ENCODE data around the gene UTP25.

Gene UTP25

DNA sequence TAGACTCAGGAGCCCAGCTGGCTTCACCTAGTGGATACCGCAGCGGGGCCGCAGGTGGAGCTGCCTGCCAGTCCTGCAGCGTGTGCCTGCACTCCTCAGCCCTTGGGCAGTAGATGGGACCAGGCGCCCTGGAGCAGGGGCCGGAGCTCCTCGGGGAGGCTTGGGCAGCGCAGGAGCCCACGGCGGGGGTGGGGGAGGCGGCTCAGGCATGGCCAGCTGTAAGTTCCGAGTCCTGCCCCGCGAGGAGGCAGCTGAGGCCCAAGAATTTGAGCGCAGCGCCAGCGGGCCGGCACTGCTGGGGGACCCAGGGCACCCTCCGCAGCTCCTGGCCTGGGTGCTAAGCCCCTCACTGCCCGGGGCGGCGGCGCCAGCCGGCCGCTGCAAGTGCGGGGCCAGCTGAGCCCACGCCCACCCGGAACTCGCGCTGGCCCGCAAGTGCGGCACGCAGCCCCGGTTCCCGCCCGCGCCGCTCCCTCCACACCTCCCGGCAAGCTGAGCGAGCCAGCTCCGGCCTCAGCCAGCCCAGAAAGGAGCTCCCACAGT is 30.9 kb downstream of the UTP25 start:
- in situ Hi-C loops (cut with MboI; ENCODE audit: low pct_unique_long_range_greater_than_20kb, low sequenced_read_pairs, unreplicated experiment): loop anchor here (25.0 kb wide), 2 partner anchors 129 to 454 kb away; no protein-coding TSS in a partner anchor
- TF ChIP-seq, protein P1, sequence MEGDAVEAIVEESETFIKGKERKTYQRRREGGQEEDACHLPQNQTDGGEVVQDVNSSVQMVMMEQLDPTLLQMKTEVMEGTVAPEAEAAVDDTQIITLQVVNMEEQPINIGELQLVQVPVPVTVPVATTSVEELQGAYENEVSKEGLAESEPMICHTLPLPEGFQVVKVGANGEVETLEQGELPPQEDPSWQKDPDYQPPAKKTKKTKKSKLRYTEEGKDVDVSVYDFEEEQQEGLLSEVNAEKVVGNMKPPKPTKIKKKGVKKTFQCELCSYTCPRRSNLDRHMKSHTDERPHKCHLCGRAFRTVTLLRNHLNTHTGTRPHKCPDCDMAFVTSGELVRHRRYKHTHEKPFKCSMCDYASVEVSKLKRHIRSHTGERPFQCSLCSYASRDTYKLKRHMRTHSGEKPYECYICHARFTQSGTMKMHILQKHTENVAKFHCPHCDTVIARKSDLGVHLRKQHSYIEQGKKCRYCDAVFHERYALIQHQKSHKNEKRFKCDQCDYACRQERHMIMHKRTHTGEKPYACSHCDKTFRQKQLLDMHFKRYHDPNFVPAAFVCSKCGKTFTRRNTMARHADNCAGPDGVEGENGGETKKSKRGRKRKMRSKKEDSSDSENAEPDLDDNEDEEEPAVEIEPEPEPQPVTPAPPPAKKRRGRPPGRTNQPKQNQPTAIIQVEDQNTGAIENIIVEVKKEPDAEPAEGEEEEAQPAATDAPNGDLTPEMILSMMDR (IDR thresholded peaks at IDR 0.05; ENCODE audit: extremely low read depth, insufficient read depth, missing control alignments): no peak

DNA sequence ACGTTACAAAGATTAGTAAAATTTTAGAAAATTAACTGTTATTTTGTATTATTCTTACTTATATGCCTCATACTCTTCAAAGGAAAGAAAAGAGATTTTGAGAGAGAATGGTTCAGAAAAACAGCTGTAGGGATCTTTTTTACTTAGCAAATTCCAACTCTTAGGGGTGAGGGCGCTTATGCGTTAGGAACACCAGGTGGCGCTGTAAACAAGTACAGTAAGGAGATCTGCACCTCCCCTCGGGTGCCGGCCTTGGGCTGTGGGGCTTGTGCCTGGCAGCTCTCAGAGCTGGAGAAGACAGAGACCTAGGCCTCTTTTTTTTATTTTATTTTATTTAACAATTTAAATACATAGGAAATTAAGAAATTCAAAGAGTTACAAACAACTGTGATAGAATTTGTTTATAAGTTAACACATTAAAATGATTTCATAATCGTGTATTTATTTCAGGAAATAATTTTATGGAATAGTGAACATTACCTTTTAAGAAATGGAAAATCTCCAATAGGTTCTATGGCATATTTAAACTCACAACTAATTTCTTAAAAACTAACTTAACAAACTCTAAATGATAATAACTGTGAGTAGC is 32.6 kb downstream of the UTP25 start:
- TF ChIP-seq, protein P1 (IDR thresholded peaks at IDR 0.05; ENCODE audit: extremely low read depth, insufficient read depth, missing control alignments): peak; percentile 90
- peak; percentile 87 for DNase-seq (ENCODE audit: low spot score)
- in situ Hi-C loops (cut with MboI; ENCODE audit: low pct_unique_long_range_greater_than_20kb, low sequenced_read_pairs, unreplicated experiment): loop anchor here (25.0 kb wide), 2 partner anchors 127 to 452 kb away; no protein-coding TSS in a partner anchor

More for the DNA sequence above, 30.9 kb downstream of the UTP25 start:
- no peak for DNase-seq (ENCODE audit: low spot score)

DNA sequence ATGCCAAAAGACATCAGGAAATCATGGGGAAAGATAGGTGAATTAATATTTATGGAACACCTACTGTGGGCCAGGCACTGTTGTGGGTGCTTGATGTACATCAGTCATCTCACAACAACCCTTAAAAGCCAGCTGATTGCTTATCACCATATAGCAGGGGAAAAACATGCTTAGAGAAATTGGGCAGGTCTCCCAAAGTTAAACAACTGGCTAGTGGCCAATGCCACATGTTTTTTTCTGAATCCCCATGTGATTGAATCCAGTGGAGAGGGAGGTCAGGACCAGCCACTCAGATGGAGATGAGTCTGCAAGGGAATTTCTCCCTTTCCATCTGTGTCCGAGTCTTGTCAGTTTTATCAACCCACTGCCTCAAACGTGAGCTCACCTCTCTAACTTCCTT is 33.5 kb downstream of the UTP25 start:
- in situ Hi-C loops (cut with MboI; ENCODE audit: low pct_unique_long_range_greater_than_20kb, low sequenced_read_pairs, unreplicated experiment): loop anchor here (25.0 kb wide), 2 partner anchors 126 to 451 kb away; no protein-coding TSS in a partner anchor
- no peak for DNase-seq (ENCODE audit: low spot score)
- TF ChIP-seq, protein P1 (IDR thresholded peaks at IDR 0.05; ENCODE audit: extremely low read depth, insufficient read depth, missing control alignments): no peak

DNA sequence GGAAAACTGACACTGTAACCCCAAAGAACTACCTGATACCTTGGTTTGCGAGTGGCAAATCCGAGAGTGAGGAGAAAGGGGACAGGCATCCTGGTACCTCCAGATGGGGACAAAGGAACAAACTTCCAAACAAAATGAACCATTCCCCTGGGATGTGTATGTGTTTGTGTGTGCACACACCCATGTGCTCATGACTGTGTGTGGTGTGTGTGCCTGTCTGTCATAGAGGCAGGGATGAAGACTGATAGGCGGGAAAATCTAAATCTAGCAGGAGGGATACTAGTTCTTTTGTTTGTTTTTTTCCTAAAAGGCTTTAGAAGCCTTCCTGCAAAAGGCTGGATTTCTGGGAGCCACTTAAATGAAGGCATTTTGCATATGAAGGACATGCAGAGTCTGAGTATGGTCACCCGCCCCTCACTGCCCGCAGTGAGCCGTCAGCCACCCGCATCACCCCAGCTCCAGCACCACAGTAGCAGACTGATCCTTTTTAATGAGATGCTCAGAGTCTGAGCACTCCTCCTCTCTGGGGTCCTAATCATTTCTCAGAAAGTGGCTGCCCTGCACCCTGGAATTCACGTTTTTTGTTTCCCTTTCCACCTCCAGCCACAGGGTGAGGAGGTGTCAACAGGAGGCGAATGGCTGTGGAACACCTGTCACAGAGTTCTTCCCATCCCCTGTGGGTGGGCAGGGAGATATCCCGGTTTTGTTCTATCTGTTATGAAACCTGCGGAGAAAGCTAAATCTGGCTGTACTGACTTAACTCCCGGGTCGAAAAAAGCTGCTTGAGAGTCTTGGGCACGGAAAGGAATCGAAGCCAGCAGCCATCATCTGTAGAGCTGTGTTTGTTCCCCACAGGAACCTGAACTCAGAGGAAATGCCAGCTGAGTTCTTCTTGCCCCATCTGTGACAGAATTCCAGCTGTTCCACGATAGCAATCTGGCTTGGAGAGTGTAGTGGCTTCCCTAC is 34.9 kb downstream of the UTP25 start:
- in situ Hi-C loops (cut with MboI; ENCODE audit: low pct_unique_long_range_greater_than_20kb, low sequenced_read_pairs, unreplicated experiment): loop anchor here (25.0 kb wide), 2 partner anchors 125 to 450 kb away; no protein-coding TSS in a partner anchor
- no peak for DNase-seq (ENCODE audit: low spot score)
- TF ChIP-seq, protein P1 (IDR thresholded peaks at IDR 0.05; ENCODE audit: extremely low read depth, insufficient read depth, missing control alignments): no peak

DNA sequence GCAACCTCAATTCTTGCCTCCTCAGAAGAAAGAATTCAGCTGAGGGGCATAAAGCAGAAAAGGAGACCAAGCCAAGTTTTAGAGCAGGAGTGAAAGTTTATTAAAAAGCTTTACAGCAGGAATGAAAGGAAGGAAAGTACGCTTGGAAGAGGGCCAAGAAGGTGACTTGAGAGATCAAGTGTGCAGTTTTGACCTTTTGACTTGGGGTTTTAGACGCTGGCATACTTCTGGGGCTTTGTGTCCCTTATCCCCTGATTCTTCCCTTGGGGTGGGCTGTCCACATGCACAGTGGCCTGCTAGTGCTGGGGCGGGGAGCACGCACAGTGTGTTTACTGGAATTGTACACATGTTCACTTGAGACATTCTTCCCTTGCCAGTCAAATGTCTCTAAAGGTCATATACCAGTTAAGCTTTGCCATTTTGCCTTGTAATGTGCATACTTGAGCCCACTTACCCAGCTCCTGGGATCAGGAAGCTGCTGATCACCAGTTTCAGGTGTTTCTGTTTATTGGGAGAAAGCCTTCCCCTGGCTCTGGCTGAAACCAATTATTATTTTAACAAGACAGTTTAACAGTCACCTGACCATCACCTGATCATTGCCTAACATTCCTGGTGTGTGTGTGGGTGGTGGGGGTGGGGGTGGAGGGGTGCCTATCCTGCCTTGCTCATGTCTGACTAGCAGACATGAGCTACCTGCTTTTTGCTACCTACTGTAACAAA is 36.2 kb downstream of the UTP25 start:
- in situ Hi-C loops (cut with MboI; ENCODE audit: low pct_unique_long_range_greater_than_20kb, low sequenced_read_pairs, unreplicated experiment): loop anchor here (25.0 kb wide), 2 partner anchors 123 to 448 kb away; no protein-coding TSS in a partner anchor
- no peak for DNase-seq (ENCODE audit: low spot score)
- TF ChIP-seq, protein P1 (IDR thresholded peaks at IDR 0.05; ENCODE audit: extremely low read depth, insufficient read depth, missing control alignments): no peak

DNA sequence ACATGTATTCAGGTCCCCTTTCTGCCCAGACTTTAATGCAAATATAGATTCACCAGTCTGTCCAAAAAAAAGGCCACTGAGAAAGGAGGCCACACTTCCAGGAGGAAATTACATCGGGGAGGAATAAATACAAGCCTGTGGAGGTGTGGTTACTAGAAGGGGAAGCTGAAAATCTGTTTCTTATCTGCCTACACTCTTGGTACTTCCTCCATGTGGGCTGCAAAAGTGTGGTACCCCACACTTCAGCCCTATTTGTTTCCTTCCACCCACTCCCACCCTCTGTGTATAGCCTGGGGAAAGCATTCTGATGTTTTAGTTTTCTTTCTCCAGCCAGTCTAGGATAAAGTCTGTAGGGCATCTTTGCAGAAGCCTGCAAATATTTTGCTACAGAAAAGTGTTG is 38.4 kb downstream of the UTP25 start:
- in situ Hi-C loops (cut with MboI; ENCODE audit: low pct_unique_long_range_greater_than_20kb, low sequenced_read_pairs, unreplicated experiment): loop anchor here (25.0 kb wide), 2 partner anchors 121 to 446 kb away; no protein-coding TSS in a partner anchor
- TF ChIP-seq, protein P1 (IDR thresholded peaks at IDR 0.05; ENCODE audit: extremely low read depth, insufficient read depth, missing control alignments): no peak
- no peak for DNase-seq (ENCODE audit: low spot score)
